Caco-2 (cell line): ENCODE measurements around the gene RALGPS1. TPM values are rescaled to one million over a fixed set of nuclear protein-coding genes. Genes with fewer than 3 reads are reported as not detected.

Experiments
- BruUV-seq: library from RNA; stranded (reverse); fragments of 400-500 nt; replicated peaks from 2 replicates; lab custom pipeline; 2021; lab: Mats Ljungman, UMichigan
- CTCF ChIA-PET: fragments of 300-600 bp; sonication (Branson Sonifier 250); formaldehyde crosslinking; loops from one replicate; lab custom pipeline; 2022; ENCODE audit warnings: antibody characterized with exemption; lab: Charles Lee
- POLR2A ChIA-PET: fragments of 300-600 bp; sonication (Branson Sonifier 250); formaldehyde crosslinking; loops from one replicate; lab custom pipeline; 2022; ENCODE audit warnings: antibody characterized with exemption; lab: Charles Lee
- DNase-seq, 2 experiments: peaks; one replicate each; pipeline versions ENCODE4 v3.0.0 to v3.0.0-alpha.2; 2020 to 2022
- H3K27me3 ChIP-seq: replicated peaks from 2 replicates; pipeline ENCODE4 v1.6.0; 2011; ENCODE audit warnings: low read length; ENCODE audit not compliant: control insufficient read depth, insufficient read depth
- H3K36me3 ChIP-seq: 2 replicates; pipeline ENCODE4 v1.5.1; 2011; ENCODE audit warnings: low read length; ENCODE audit not compliant: control insufficient read depth, insufficient read depth
- H3K4me1 ChIP-seq: fragments of 250-450 bp; sonication (Bioruptor Pico); 2 replicates; pipeline ENCODE4 v1.5.1; 2020; ENCODE audit warnings: mild to moderate bottlenecking
- H3K4me3 ChIP-seq: 2 replicates; pipeline ENCODE4 v1.5.1; 2011; ENCODE audit warnings: low read depth, mild to moderate bottlenecking, control low read depth, low read length
- H3K9me3 ChIP-seq: fragments of 250-450 bp; sonication (Bioruptor Pico); 2 replicates; pipeline ENCODE4 v1.5.1; 2020; ENCODE audit warnings: mild to moderate bottlenecking, moderate library complexity
- H3K27ac Mint-ChIP-seq: one replicate; pipeline ENCODE4 v1.8.0; 2022; ENCODE audit warnings: mixed read lengths; ENCODE audit not compliant: unreplicated experiment
- H3K27me3 Mint-ChIP-seq: one replicate; pipeline ENCODE4 v1.8.0; 2022; ENCODE audit warnings: mixed read lengths; ENCODE audit not compliant: insufficient read depth, unreplicated experiment
- H3K36me3 Mint-ChIP-seq: one replicate; pipeline ENCODE4 v1.8.0; 2022; ENCODE audit warnings: mild to moderate bottlenecking, mixed read lengths; ENCODE audit not compliant: insufficient read depth, unreplicated experiment
- H3K4me1 Mint-ChIP-seq: one replicate; pipeline ENCODE4 v1.8.0; 2022; ENCODE audit warnings: low read depth, mixed read lengths; ENCODE audit not compliant: unreplicated experiment
- H3K4me3 Mint-ChIP-seq: one replicate; pipeline ENCODE4 v1.8.0; 2022; ENCODE audit warnings: mild to moderate bottlenecking, moderate library complexity, mixed read lengths; ENCODE audit not compliant: unreplicated experiment
- H3K9me3 Mint-ChIP-seq: one replicate; pipeline ENCODE4 v1.8.0; 2022; ENCODE audit warnings: mixed read lengths; ENCODE audit not compliant: unreplicated experiment
- intact Hi-C: fragments of 100-400 bp; cut with micrococcal nuclease; formaldehyde crosslinking; loops from one replicate; pipeline ENCODE4 v1.10.0; 2022; ENCODE audit not compliant: unreplicated experiment
- total RNA-seq: library from RNA; stranded (reverse); gene quantifications from 2 replicates; pipeline ENCODE4 v1.2.3, GENCODE V29; 2022
- TF ChIP-seq, protein P1 (sequence below), 2 experiments: fragments of 200-600 bp in 1 of 2; IDR thresholded peaks; 1 replicate in 1 of 2; 2 replicates in 1 of 2; pipeline versions ENCODE4 v1.5.1 to v1.8.0; 2011 to 2022; ENCODE audit warnings: antibody characterized with exemption in 1 of 2, control low read depth in 1 of 2, inconsistent platforms in 1 of 2, low read depth in 1 of 2, low read length in 1 of 2, mild to moderate bottlenecking in 1 of 2, moderate library complexity in 1 of 2; ENCODE audit not compliant: insufficient read depth in 1 of 2, severe bottlenecking in 1 of 2, unreplicated experiment in 1 of 2

Gene RALGPS1
- total RNA-seq, 1 experiment from 2014 or later, result 41.5 TPM

DNA sequence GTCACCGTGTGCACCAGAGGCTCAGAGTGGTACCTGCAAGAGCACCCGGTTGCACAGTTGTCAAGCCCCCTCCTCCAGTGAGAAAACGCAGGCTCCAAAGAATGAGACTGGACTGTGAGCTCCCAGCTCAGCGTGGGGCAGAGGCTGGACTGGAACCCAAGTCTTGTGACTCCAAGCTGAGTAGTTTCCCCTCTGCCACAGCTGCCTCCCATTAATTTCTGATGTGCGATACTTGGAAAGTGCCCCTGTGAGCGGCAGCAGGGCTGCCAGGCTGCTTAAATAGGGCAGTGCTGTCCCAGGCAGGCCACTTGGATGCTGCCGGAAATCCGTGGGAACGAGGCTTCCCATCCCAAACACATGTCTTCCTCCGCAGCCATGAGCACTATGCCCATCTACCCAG, 270.1 kb downstream of the RALGPS1 start:
- BruUV-seq, result no TSS peak
- Histone ChIP-seq H3K36me3 (no peaks in the 10 kb centered on the region; the same call in 1 of the 2 replicates), H3K27me3 (no peaks in the 10 kb centered on the region), H3K4me1 (peaks cover 14% of the 10 kb centered on the region), H3K4me3 (no peak overlapping the region), H3K9me3 (no peaks in the 10 kb centered on the region)
- H3K4me3 Mint-ChIP-seq, result no peak overlapping the region
- H3K9me3 Mint-ChIP-seq, result no peaks in the 10 kb centered on the region
- H3K27ac Mint-ChIP-seq, result no peak overlapping the region
- TF ChIP-seq, protein P1, sequence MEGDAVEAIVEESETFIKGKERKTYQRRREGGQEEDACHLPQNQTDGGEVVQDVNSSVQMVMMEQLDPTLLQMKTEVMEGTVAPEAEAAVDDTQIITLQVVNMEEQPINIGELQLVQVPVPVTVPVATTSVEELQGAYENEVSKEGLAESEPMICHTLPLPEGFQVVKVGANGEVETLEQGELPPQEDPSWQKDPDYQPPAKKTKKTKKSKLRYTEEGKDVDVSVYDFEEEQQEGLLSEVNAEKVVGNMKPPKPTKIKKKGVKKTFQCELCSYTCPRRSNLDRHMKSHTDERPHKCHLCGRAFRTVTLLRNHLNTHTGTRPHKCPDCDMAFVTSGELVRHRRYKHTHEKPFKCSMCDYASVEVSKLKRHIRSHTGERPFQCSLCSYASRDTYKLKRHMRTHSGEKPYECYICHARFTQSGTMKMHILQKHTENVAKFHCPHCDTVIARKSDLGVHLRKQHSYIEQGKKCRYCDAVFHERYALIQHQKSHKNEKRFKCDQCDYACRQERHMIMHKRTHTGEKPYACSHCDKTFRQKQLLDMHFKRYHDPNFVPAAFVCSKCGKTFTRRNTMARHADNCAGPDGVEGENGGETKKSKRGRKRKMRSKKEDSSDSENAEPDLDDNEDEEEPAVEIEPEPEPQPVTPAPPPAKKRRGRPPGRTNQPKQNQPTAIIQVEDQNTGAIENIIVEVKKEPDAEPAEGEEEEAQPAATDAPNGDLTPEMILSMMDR (IDR thresholded peaks at IDR 0.05; ENCODE audit: insufficient read depth in 1 of 2, low read depth in 1 of 2, low read length in 1 of 2, severe bottlenecking in 1 of 2, unreplicated experiment in 1 of 2), result no peak
- H3K36me3 Mint-ChIP-seq, result peaks cover 13% of the 10 kb centered on the region
- peaks cover 7% of the 10 kb centered on the region for H3K4me1 Mint-ChIP-seq
- POLR2A ChIA-PET, result no interaction called here
- CTCF ChIA-PET, result no interaction called here
- DNase-seq, result no peak
- intact Hi-C loops, result no loop called here
- H3K27me3 Mint-ChIP-seq, result no peaks in the 10 kb centered on the region

DNA sequence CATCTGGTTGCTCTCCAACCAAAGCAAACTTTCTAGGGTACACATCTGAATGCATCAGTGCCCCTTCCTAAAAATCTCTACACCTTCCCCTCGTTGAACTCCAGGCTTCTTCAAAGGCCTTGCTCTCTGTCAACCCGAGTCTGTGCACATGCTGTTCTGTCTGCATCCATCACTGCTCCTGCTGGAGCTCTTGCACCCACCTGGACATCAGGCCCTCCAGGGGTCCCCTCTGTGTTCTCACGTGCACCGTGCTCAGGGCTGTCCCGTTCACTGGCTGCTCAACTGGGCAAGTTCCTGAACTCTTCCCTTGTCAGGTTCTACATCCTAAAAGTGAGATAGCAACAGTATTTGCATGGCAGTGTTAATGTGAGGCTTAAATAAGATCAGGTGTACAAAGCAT, 270.6 kb downstream of the RALGPS1 start:
- TF ChIP-seq, protein P1 (IDR thresholded peaks at IDR 0.05; ENCODE audit: insufficient read depth in 1 of 2, low read depth in 1 of 2, low read length in 1 of 2, severe bottlenecking in 1 of 2, unreplicated experiment in 1 of 2), result no peak
- Mint-ChIP-seq H3K9me3 (no peaks in the 10 kb centered on the region), H3K4me3 (no peak overlapping the region), H3K27me3 (no peaks in the 10 kb centered on the region), H3K36me3 (peaks cover 13% of the 10 kb centered on the region), H3K27ac (no peak overlapping the region), H3K4me1 (peaks cover 7% of the 10 kb centered on the region)
- DNase-seq, result no peak
- Histone ChIP-seq H3K27me3 (no peaks in the 10 kb centered on the region), H3K36me3 (no peaks in the 10 kb centered on the region; the same call in 1 of the 2 replicates), H3K4me3 (no peak overlapping the region), H3K9me3 (no peaks in the 10 kb centered on the region), H3K4me1 (peaks cover 9% of the 10 kb centered on the region)
- intact Hi-C loops, result no loop called here
- ChIA-PET POLR2A (no interaction called here), CTCF (no interaction called here)
- BruUV-seq, result no TSS peak

DNA sequence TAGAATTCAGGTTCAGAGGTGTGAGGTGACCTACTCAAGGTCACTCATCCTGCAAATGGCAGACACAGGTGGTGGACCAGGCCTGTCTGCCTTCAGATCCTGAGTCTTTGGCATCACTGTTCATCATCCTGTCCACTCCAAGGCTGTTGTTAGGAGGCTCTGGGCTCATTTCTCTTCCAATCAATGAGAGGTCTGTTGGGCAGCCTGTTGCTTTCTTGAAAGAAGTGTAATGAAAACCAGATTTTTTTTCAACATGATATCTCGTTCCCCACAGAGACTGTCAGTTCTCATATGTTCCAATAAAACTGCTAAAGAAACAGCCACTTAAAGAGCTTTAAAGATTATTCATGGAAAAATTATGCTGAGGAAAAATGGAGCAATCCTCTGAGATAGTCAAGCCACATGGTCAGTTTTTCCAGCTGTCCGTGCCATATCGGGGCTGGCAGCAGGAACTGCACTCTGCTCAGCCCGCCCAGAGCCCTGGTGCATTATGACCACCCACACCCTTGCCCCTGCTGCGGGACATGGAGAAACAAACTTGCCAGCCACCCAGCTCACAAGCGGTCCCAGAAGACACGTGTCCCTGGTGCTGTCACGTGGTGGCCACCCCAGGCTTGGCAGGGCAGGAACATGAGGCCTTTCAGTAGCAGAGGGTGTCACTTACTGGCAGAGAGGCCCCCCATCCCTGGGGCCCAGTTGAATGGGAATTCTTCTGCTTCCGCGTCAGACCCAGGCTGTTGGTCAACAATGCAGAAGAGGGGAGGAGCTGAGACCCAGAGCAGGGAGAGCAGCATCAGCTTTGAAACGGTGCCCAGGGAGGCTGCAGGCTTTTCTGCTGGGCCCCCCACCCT, 271.6 kb downstream of the RALGPS1 start:
- Mint-ChIP-seq H3K4me1 (peaks cover 14% of the 10 kb centered on the region), H3K36me3 (peaks cover 13% of the 10 kb centered on the region), H3K27me3 (no peaks in the 10 kb centered on the region), H3K9me3 (no peaks in the 10 kb centered on the region), H3K27ac (no peak overlapping the region), H3K4me3 (no peak overlapping the region)
- intact Hi-C loops, result no loop called here
- TF ChIP-seq, protein P1 (IDR thresholded peaks at IDR 0.05; ENCODE audit: insufficient read depth in 1 of 2, low read depth in 1 of 2, low read length in 1 of 2, severe bottlenecking in 1 of 2, unreplicated experiment in 1 of 2), result no peak
- no TSS peak for BruUV-seq
- Histone ChIP-seq H3K36me3 (no peaks in the 10 kb centered on the region; the same call in 1 of the 2 replicates), H3K4me1 (peaks cover 6% of the 10 kb centered on the region), H3K4me3 (no peak overlapping the region), H3K27me3 (no peaks in the 10 kb centered on the region), H3K9me3 (no peaks in the 10 kb centered on the region)
- POLR2A ChIA-PET, result no interaction called here
- CTCF ChIA-PET, result interaction anchor here (0.6 kb wide), 1 partner anchor 1793 kb away, joined by 4 read pairs; no protein-coding TSS in a partner anchor
- no peak for DNase-seq
